Measurements from ENCODE around the gene CENPX.

DNA sequence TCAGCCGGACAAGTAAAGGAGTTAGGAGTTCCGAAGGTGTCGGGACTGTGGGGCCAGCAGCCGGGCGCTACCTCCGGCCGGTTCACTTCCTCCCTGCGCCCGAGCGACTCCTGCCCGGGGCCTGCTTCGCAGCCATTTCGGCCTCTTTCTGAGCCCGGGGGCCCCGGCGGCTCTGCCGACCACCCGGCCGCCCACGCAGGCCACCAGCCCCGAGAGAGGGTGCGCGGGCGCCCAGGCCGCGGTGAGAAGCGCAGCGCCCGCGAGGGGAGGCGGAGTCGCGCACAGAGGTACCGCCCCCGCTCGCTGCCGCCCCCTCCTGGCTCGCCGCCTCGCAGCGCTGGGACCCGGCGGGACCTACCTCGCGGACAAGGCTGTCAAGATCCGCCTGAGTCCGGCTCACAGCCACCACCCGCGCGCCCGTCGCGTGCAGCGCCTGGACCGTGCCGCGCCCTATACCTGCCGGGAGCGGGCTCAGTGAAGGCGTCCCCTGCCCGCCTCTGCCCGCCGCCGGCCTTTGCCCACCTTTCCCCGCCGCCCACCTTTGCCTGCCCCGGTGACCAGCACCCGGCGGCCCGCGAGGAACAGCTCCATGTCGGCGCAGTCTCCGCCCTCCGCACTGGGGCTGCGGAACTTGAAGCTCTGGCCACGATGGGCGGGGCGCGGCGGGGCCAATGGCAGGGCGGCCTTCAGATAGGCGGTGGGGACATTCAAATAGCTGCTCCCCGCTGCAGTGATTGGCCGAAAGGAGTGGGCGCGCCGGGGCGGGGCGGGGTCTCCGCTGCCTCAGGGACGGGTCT is 14.6 kb upstream of the CENPX start, which contains the start of gene DCXR:
- TF ChIP-seq, protein P1, sequence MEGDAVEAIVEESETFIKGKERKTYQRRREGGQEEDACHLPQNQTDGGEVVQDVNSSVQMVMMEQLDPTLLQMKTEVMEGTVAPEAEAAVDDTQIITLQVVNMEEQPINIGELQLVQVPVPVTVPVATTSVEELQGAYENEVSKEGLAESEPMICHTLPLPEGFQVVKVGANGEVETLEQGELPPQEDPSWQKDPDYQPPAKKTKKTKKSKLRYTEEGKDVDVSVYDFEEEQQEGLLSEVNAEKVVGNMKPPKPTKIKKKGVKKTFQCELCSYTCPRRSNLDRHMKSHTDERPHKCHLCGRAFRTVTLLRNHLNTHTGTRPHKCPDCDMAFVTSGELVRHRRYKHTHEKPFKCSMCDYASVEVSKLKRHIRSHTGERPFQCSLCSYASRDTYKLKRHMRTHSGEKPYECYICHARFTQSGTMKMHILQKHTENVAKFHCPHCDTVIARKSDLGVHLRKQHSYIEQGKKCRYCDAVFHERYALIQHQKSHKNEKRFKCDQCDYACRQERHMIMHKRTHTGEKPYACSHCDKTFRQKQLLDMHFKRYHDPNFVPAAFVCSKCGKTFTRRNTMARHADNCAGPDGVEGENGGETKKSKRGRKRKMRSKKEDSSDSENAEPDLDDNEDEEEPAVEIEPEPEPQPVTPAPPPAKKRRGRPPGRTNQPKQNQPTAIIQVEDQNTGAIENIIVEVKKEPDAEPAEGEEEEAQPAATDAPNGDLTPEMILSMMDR (IDR thresholded peaks at IDR 0.05): peak; percentile 96
- TF ChIP-seq ZFX (IDR thresholded peaks at IDR 0.05; ENCODE audit: borderline replicate concordance): no peak

All from 22Rv1 (cell line).